GM12878 (cell line): Measurements from ENCODE around the gene SLC66A1. TPM values are rescaled to one million over a fixed set of nuclear protein-coding genes. Genes with fewer than 3 reads are reported as not detected.

Experiments
- ATAC-seq: fragments of 200-7000 bp; cut with Tn5 transposase; 3 replicates; pipeline ENCODE4 v1.9.1; 2020; ENCODE audit warnings: mild to moderate bottlenecking, moderate library complexity
- BruUV-seq: library from RNA; stranded (reverse); fragments of 400-500 nt; replicated peaks from 2 replicates; lab custom pipeline; 2021; lab: Mats Ljungman, UMichigan
- CTCF ChIA-PET: fragments of 300-600 bp; sonication (Branson Sonifier 250); formaldehyde crosslinking; extraction: SDS; loops from one replicate; lab custom pipeline; 2021; ENCODE audit warnings: inconsistent platforms; lab: Yijun Ruan, JAX
- POLR2A ChIA-PET: fragments of 350-600 bp; formaldehyde crosslinking; extraction: SDS; loops from one replicate; lab custom pipeline; 2021; ENCODE audit warnings: inconsistent platforms; lab: Charles Lee
- RAD21 ChIA-PET: fragments of 300-600 bp; sonication (Branson Sonifier 250); formaldehyde crosslinking; loops from one replicate; lab custom pipeline; 2023; ENCODE audit warnings: antibody characterized with exemption; ENCODE audit not compliant: unreplicated experiment; lab: Charles Lee
- SMC1A ChIA-PET: fragments of 300-600 bp; sonication (Branson Sonifier 250); formaldehyde crosslinking; loops from one replicate; lab custom pipeline; 2023; ENCODE audit not compliant: unreplicated experiment, uncharacterized antibody; lab: Charles Lee
- DNase-seq: peaks from one replicate; pipeline ENCODE4 v3.0.0-alpha.2; 2011; ENCODE audit warnings: low read depth, low spot score
- FAIRE-seq: peaks from 3 replicates; lab custom pipeline; 2011; peaks lifted over from hg19 to GRCh38; lab: Jason Lieb, UNC
- H2AFZ ChIP-seq: 2 replicates; pipeline ENCODE4 v1.6.0; 2011; ENCODE audit warnings: low read depth, low read length, control low read depth; ENCODE audit not compliant: control insufficient read depth
- H3K27ac ChIP-seq: 2 replicates; pipeline ENCODE4 v1.5.1; 2011; ENCODE audit warnings: control low read depth; ENCODE audit not compliant: control insufficient read depth, insufficient read depth
- H3K27me3 ChIP-seq, 2 experiments: replicated peaks in 1 of 2; 2 replicates each; pipeline versions ENCODE4 v1.6.0 to v1.6.1; 2011; ENCODE audit warnings: low read length in 1 of 2; ENCODE audit not compliant: control insufficient read depth in 2 of 2, insufficient read depth in 2 of 2
- H3K36me3 ChIP-seq, 2 experiments: 2 replicates each; pipeline ENCODE4 v1.5.1; 2011; ENCODE audit warnings: low read length in 1 of 2; ENCODE audit not compliant: control insufficient read depth in 2 of 2, insufficient read depth in 2 of 2
- H3K4me1 ChIP-seq: 2 replicates; pipeline ENCODE4 v1.6.1; 2011; ENCODE audit warnings: mild to moderate bottlenecking, low read length, moderate library complexity, mixed read lengths; ENCODE audit not compliant: control insufficient read depth, insufficient read depth
- H3K4me2 ChIP-seq: 2 replicates; pipeline ENCODE4 v1.6.0; 2011; ENCODE audit warnings: control low read depth; ENCODE audit not compliant: control insufficient read depth, insufficient read depth
- H3K4me3 ChIP-seq: fragments of 200-600 bp; sonication (generic); 2 replicates; pipeline ENCODE4 v1.5.1; 2016
- H3K79me2 ChIP-seq: 2 replicates; pipeline ENCODE4 v1.6.0; 2011; ENCODE audit warnings: low read length; ENCODE audit not compliant: control insufficient read depth, insufficient read depth
- H3K9ac ChIP-seq: 2 replicates; pipeline ENCODE4 v1.8.0; 2011; ENCODE audit warnings: low read length, control low read depth, mixed read lengths; ENCODE audit not compliant: control insufficient read depth, insufficient read depth
- H3K9me3 ChIP-seq: replicated peaks from 3 replicates; pipeline ENCODE4 v1.5.1; 2011; ENCODE audit warnings: mild to moderate bottlenecking, low read length; ENCODE audit not compliant: control insufficient read depth, insufficient read depth
- H4K20me1 ChIP-seq: 2 replicates; pipeline ENCODE4 v1.6.0; 2011; ENCODE audit not compliant: control insufficient read depth, insufficient read depth
- CHD4 ChIP-seq: fragments of 200-600 bp; sonication (generic); IDR thresholded peaks from 2 replicates; pipeline ENCODE4 v1.6.1; 2016; ENCODE audit warnings: mild to moderate bottlenecking
- HDAC6 ChIP-seq: fragments of 200-600 bp; sonication (generic); IDR thresholded peaks from one replicate; pipeline ENCODE4 v1.8.0; 2017; ENCODE audit warnings: antibody characterized with exemption; ENCODE audit not compliant: unreplicated experiment
- KAT2A ChIP-seq: conservative IDR thresholded peaks from 2 replicates; pipeline ENCODE4 v1.6.1; 2011; ENCODE audit warnings: low read depth, low read length; ENCODE audit not compliant: control insufficient read depth
- RFX5 ChIP-seq: IDR thresholded peaks from 2 replicates; pipeline ENCODE4 v1.6.1; 2011; ENCODE audit warnings: low read depth, low read length, improper control_type of control experiment
- TCF3 ChIP-seq: IDR thresholded peaks from 2 replicates; pipeline ENCODE4 v1.6.1; 2012; ENCODE audit warnings: low read depth, mild to moderate bottlenecking, low read length, borderline replicate concordance; ENCODE audit not compliant: insufficient read depth
- ZNF384 ChIP-seq: IDR thresholded peaks from 2 replicates; pipeline ENCODE4 v1.6.1; 2012; ENCODE audit warnings: low read depth, mild to moderate bottlenecking, low read length, improper control_type of control experiment, borderline replicate concordance
- ZSCAN29 ChIP-seq: fragments of 450-650 bp; IDR thresholded peaks from 2 replicates; pipeline ENCODE4 v1.6.1; 2017; ENCODE audit warnings: mild to moderate bottlenecking, moderate library complexity
- WGBS: methylation state at CpG from one replicate; pipeline ENCODE4 v1.1.6; 2016; ENCODE audit warnings: low lambda C conversion rate; ENCODE audit not compliant: insufficient replicate concordance, insufficient coverage; ENCODE audit errors: missing lambda C conversion rate; 5-methylcytosine and 5-hydroxymethylcytosine counted together
- in situ Hi-C: fragments of 300-500 bp; cut with MboI; formaldehyde crosslinking; loops from 9 replicates; pipeline ENCODE4 v1.14.3; 2018; ENCODE audit warnings: mixed read lengths
- intact Hi-C: fragments of 100-400 bp; cut with micrococcal nuclease; formaldehyde crosslinking; loops from one replicate; pipeline ENCODE4 v1.14.2; 2022; ENCODE audit not compliant: unreplicated experiment
- polyA plus RNA-seq, 11 experiments: library from polyadenylated mRNA; depleted of rRNA in 4 of 11; unstranded in 6 of 11; stranded (reverse) in 5 of 11; fragments of >200 nt; fragmentation: Nextera tagmentation in 4 of 11; fragmentation: Illumina TruSeq in 1 of 11; extraction: Ambion mirVana in 4 of 11; extraction: Trizol in 1 of 11; gene quantifications; 1 replicate in 1 of 11; 2 replicates in 10 of 11; pipeline versions ENCODE4 v1.2.1 to v1.2.3, GENCODE V29; 2011 to 2016; ENCODE audit warnings: inconsistent platforms in 2 of 11, missing spikeins in 2 of 11, low read depth in 1 of 11
- total RNA-seq, 4 experiments: library from RNA; depleted of rRNA in 3 of 4; stranded (reverse); fragments of >200 nt in 3 of 4; fragmentation: Illumina TruSeq in 1 of 4; extraction: Trizol in 1 of 4; gene quantifications; 2 replicates each; pipeline versions ENCODE4 v1.2.1 to v1.2.3, GENCODE V29; 2013 to 2021
- TF ChIP-seq, protein P1 (sequence below): IDR thresholded peaks from 2 replicates; pipeline ENCODE4 v1.6.1; 2012; ENCODE audit warnings: improper control_type of control experiment, low read depth, low read length; ENCODE audit not compliant: insufficient replicate concordance
- TF ChIP-seq, protein P2 (sequence below): IDR thresholded peaks from 2 replicates; pipeline ENCODE4 v1.6.1; 2012; ENCODE audit warnings: mild to moderate bottlenecking, low read depth, low read length
- TF ChIP-seq, protein P3 (sequence below): IDR thresholded peaks from 2 replicates; pipeline ENCODE4 v1.6.1; 2011; ENCODE audit warnings: low read depth, low read length, improper control_type of control experiment, borderline replicate concordance

SLC66A1 gene
- total and polyA plus RNA-seq, 10 of the 15 experiments (the other 5 are each of a cell fraction or from before 2014, with no cell fraction given): 0.58 to 22.0 (median 10.2) TPM

DNA sequence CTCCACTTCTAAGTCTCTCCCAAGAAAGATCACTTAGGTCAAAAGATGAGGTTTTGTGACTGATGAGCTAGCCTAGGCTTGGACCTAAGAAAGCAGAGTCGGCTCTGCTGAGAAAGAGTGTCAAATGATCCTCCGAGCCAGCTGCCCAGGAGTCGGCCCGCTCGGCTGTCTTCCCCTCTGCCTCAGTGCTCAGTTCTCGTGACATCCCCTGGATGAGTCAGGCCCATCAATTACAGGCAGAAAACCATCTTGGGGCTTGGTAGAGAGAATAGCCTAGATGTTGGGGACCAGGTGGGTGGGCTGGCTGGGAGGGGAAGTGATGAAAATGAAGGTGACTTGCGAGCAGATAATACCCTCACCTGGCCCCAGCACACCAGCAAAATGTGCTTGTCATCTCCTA is 60.5 kb downstream of the SLC66A1 start:
- no TSS peak for BruUV-seq
- Histone ChIP-seq H3K4me1 (no peaks in the 10 kb centered on the region), H3K27ac (no peak overlapping the region), H3K4me3 (no peak overlapping the region), H2AFZ (no peak overlapping the region), H3K9ac (no peak overlapping the region), H3K79me2 (no peaks in the 10 kb centered on the region), H3K9me3 (no peaks in the 10 kb centered on the region), H3K4me2 (no peak overlapping the region), H3K27me3 (no peaks in the 10 kb centered on the region), H4K20me1 (peaks cover 3% of the 10 kb centered on the region; the same call in 1 of the 2 replicates), H3K36me3 (peaks cover 20 to 30% of the 10 kb centered on the region in 2 experiments)
- FAIRE-seq: no peak
- in situ Hi-C loops (no loop called here), intact Hi-C loops (no loop called here)
- no peak for DNase-seq
- POLR2A ChIA-PET: no interaction called here
- CTCF ChIA-PET: no interaction called here
- ATAC-seq: no peak
- 84% methylated on average over 7 of the region's 7 CpGs for WGBS
- RAD21 ChIA-PET: no interaction called here
- SMC1A ChIA-PET: no interaction called here
- TF ChIP-seq KAT2A (no peak), CHD4 (no peak), RFX5 (no peak), HDAC6 (no peak), ZSCAN29 (no peak), ZNF384 (no peak), TCF3 (no peak)
- TF ChIP-seq, protein P1, sequence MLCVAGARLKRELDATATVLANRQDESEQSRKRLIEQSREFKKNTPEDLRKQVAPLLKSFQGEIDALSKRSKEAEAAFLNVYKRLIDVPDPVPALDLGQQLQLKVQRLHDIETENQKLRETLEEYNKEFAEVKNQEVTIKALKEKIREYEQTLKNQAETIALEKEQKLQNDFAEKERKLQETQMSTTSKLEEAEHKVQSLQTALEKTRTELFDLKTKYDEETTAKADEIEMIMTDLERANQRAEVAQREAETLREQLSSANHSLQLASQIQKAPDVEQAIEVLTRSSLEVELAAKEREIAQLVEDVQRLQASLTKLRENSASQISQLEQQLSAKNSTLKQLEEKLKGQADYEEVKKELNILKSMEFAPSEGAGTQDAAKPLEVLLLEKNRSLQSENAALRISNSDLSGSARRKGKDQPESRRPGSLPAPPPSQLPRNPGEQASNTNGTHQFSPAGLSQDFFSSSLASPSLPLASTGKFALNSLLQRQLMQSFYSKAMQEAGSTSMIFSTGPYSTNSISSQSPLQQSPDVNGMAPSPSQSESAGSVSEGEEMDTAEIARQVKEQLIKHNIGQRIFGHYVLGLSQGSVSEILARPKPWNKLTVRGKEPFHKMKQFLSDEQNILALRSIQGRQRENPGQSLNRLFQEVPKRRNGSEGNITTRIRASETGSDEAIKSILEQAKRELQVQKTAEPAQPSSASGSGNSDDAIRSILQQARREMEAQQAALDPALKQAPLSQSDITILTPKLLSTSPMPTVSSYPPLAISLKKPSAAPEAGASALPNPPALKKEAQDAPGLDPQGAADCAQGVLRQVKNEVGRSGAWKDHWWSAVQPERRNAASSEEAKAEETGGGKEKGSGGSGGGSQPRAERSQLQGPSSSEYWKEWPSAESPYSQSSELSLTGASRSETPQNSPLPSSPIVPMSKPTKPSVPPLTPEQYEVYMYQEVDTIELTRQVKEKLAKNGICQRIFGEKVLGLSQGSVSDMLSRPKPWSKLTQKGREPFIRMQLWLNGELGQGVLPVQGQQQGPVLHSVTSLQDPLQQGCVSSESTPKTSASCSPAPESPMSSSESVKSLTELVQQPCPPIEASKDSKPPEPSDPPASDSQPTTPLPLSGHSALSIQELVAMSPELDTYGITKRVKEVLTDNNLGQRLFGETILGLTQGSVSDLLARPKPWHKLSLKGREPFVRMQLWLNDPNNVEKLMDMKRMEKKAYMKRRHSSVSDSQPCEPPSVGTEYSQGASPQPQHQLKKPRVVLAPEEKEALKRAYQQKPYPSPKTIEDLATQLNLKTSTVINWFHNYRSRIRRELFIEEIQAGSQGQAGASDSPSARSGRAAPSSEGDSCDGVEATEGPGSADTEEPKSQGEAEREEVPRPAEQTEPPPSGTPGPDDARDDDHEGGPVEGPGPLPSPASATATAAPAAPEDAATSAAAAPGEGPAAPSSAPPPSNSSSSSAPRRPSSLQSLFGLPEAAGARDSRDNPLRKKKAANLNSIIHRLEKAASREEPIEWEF: no peak
- TF ChIP-seq, protein P2, sequence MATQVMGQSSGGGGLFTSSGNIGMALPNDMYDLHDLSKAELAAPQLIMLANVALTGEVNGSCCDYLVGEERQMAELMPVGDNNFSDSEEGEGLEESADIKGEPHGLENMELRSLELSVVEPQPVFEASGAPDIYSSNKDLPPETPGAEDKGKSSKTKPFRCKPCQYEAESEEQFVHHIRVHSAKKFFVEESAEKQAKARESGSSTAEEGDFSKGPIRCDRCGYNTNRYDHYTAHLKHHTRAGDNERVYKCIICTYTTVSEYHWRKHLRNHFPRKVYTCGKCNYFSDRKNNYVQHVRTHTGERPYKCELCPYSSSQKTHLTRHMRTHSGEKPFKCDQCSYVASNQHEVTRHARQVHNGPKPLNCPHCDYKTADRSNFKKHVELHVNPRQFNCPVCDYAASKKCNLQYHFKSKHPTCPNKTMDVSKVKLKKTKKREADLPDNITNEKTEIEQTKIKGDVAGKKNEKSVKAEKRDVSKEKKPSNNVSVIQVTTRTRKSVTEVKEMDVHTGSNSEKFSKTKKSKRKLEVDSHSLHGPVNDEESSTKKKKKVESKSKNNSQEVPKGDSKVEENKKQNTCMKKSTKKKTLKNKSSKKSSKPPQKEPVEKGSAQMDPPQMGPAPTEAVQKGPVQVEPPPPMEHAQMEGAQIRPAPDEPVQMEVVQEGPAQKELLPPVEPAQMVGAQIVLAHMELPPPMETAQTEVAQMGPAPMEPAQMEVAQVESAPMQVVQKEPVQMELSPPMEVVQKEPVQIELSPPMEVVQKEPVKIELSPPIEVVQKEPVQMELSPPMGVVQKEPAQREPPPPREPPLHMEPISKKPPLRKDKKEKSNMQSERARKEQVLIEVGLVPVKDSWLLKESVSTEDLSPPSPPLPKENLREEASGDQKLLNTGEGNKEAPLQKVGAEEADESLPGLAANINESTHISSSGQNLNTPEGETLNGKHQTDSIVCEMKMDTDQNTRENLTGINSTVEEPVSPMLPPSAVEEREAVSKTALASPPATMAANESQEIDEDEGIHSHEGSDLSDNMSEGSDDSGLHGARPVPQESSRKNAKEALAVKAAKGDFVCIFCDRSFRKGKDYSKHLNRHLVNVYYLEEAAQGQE: no peak
- TF ChIP-seq, protein P3, sequence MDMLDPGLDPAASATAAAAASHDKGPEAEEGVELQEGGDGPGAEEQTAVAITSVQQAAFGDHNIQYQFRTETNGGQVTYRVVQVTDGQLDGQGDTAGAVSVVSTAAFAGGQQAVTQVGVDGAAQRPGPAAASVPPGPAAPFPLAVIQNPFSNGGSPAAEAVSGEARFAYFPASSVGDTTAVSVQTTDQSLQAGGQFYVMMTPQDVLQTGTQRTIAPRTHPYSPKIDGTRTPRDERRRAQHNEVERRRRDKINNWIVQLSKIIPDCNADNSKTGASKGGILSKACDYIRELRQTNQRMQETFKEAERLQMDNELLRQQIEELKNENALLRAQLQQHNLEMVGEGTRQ: no peak
